ENCODE measurements around the gene PARP9.

Gene PARP9

GRCh38 chr3:122564155-122564912 lies at the start of gene PARP9, which contains the start of gene DTX3L:
Gene PARP9 (minus strand): TSS chr3:122564300. CDS start chr3:122559620, 4,680 bp downstream.
Gene DTX3L (plus strand): TSS chr3:122564338. CDS start chr3:122564427, 89 bp downstream.
- DNase-seq: peak; percentile 78 to 83

- no peak for DNase-seq
These were observed 48.6 kb upstream of the PARP9 start for GRCh38 chr3:122612696-122613095.

- DNase-seq: peak; percentile 57 to 58
These were observed 45.9 kb upstream of the PARP9 start for GRCh38 chr3:122609798-122610559.

GRCh38 chr3:122608916-122609315 lies 44.8 kb upstream of the PARP9 start:
- no peak for DNase-seq

- DNase-seq: no peak
These were observed 42.2 kb upstream of the PARP9 start for GRCh38 chr3:122606330-122606729.

- no peak for DNase-seq
These were observed 39.0 kb upstream of the PARP9 start for GRCh38 chr3:122603056-122603455.

GRCh38 chr3:122602011-122602710 lies 38.1 kb upstream of the PARP9 start:
- DNase-seq: no peak

- DNase-seq: no peak
These were observed 34.5 kb upstream of the PARP9 start for GRCh38 chr3:122598556-122598955.

GRCh38 chr3:122598151-122598550 lies 34.1 kb upstream of the PARP9 start:
- DNase-seq: no peak

- no peak for DNase-seq
These were observed 29.9 kb upstream of the PARP9 start for GRCh38 chr3:122594025-122594424.

- DNase-seq: no peak
These were observed 26.5 kb upstream of the PARP9 start for GRCh38 chr3:122590610-122591009.

GRCh38 chr3:122589297-122589696 lies 25.2 kb upstream of the PARP9 start:
- DNase-seq: no peak

GRCh38 chr3:122587572-122587971 lies 23.5 kb upstream of the PARP9 start:
- DNase-seq: no peak

GRCh38 chr3:122586773-122587485 lies 22.8 kb upstream of the PARP9 start:
- DNase-seq: no peak

GRCh38 chr3:122586098-122586497 lies 22.0 kb upstream of the PARP9 start:
- no peak for DNase-seq

GRCh38 chr3:122582390-122582789 lies 18.3 kb upstream of the PARP9 start:
- no peak for DNase-seq

GRCh38 chr3:122581622-122582021 lies 17.5 kb upstream of the PARP9 start:
- DNase-seq: no peak

GRCh38 chr3:122580470-122580869 lies 16.4 kb upstream of the PARP9 start:
- no peak for DNase-seq

- DNase-seq: no peak
These were observed 14.1 kb upstream of the PARP9 start for GRCh38 chr3:122578069-122578740.

- DNase-seq: peak; percentile 62 to 66
These were observed 13.4 kb upstream of the PARP9 start, which contains the start of gene PARP15 for GRCh38 chr3:122577409-122578031. Gene PARP15 (plus strand): TSS chr3:122577650. CDS start chr3:122577668, 18 bp downstream.

- DNase-seq: peak; percentile 34 to 52
These were observed 12.3 kb upstream of the PARP9 start for GRCh38 chr3:122576174-122576940.

Measured in activated T-cell treated with anti-CD3 and anti-CD28 coated beads, Interleukin-2, amount 50 U/mL, for 48 hours (primary cell).